Panc1 (cell line): ENCODE measurements around the gene SRSF3. TPM values are rescaled to one million over a fixed set of nuclear protein-coding genes. Genes with fewer than 3 reads are reported as not detected.

Source experiments
- ATAC-seq: fragments of 200-7000 bp; cut with Tn5 transposase; 2 replicates; pipeline ENCODE4 v1.9.1; 2020; ENCODE audit warnings: mild to moderate bottlenecking, moderate library complexity
- BruUV-seq: library from RNA; stranded (reverse); fragments of 400-500 nt; replicated peaks from 2 replicates; lab custom pipeline; 2021; lab: Mats Ljungman, UMichigan
- CTCF ChIA-PET: fragments of 300-600 bp; sonication (Branson Sonifier 250); formaldehyde crosslinking; loops from one replicate; lab custom pipeline; 2022; ENCODE audit warnings: antibody characterized with exemption; lab: Charles Lee
- POLR2A ChIA-PET: fragments of 300-600 bp; sonication (Branson Sonifier 250); formaldehyde crosslinking; loops from one replicate; lab custom pipeline; 2022; ENCODE audit warnings: antibody characterized with exemption; lab: Charles Lee
- DNase-seq: peaks from one replicate; pipeline ENCODE4 v3.0.0-alpha.2; 2010; ENCODE audit warnings: low read depth, low spot score
- H3K27ac ChIP-seq: 2 replicates; pipeline ENCODE4 v1.5.1; 2011; ENCODE audit warnings: mild to moderate bottlenecking, low read length, inconsistent platforms
- H3K27me3 ChIP-seq: fragments of 200-500 bp; sonication (Bioruptor generic); 2 replicates; pipeline ENCODE4 v1.6.0; 2014; ENCODE audit warnings: low read length, inconsistent platforms; ENCODE audit not compliant: control insufficient read depth, insufficient read depth
- H3K36me3 ChIP-seq: fragments of 200-500 bp; sonication (Bioruptor generic); 2 replicates; pipeline ENCODE4 v1.5.1; 2014; ENCODE audit warnings: inconsistent platforms, mild to moderate bottlenecking, low read length, moderate library complexity; ENCODE audit not compliant: control insufficient read depth, insufficient read depth
- H3K4me1 ChIP-seq: 2 replicates; pipeline ENCODE4 v1.5.1; 2011; ENCODE audit warnings: inconsistent platforms, mild to moderate bottlenecking, low read length, moderate library complexity; ENCODE audit not compliant: control insufficient read depth, insufficient read depth
- H3K4me3 ChIP-seq, 2 experiments: 2 replicates each; pipeline ENCODE4 v1.5.1; 2011 to 2012; ENCODE audit warnings: low read depth in 2 of 2, low read length in 2 of 2, mild to moderate bottlenecking in 2 of 2, inconsistent platforms in 1 of 2, moderate library complexity in 1 of 2
- H3K9me3 ChIP-seq: fragments of 200-500 bp; sonication (Bioruptor generic); 2 replicates; pipeline ENCODE4 v1.5.1; 2014; ENCODE audit warnings: low read depth, mild to moderate bottlenecking, inconsistent platforms, low read length, moderate library complexity; ENCODE audit not compliant: control insufficient read depth, insufficient read depth
- CTCF ChIP-seq: fragments of 450-650 bp; IDR thresholded peaks from 2 replicates; pipeline ENCODE4 v1.5.1; 2017; ENCODE audit warnings: mild to moderate bottlenecking
- POLR2AphosphoS5 ChIP-seq: IDR thresholded peaks from 2 replicates; pipeline ENCODE4 v1.6.1; 2012; ENCODE audit warnings: mild to moderate bottlenecking, low read depth, low read length, moderate library complexity
- REST ChIP-seq, 2 experiments: IDR thresholded peaks; 2 replicates each; pipeline ENCODE4 v1.6.1; 2011 to 2012; ENCODE audit warnings: low read depth in 2 of 2, control low read depth in 1 of 2, low read length in 1 of 2, mild to moderate bottlenecking in 1 of 2, moderate library complexity in 1 of 2; ENCODE audit not compliant: insufficient read depth in 1 of 2
- SIN3A ChIP-seq: IDR thresholded peaks from 2 replicates; pipeline ENCODE4 v1.6.1; 2012; ENCODE audit warnings: low read depth, mild to moderate bottlenecking, low read length, moderate library complexity, borderline replicate concordance; ENCODE audit not compliant: insufficient read depth
- TCF7L2 ChIP-seq: IDR thresholded peaks from 2 replicates; pipeline ENCODE4 v1.6.1; 2011; ENCODE audit warnings: mild to moderate bottlenecking, low read depth, low read length, inconsistent platforms
- in situ Hi-C: cut with HindIII; loops from 2 replicates; pipeline ENCODE4 v1.10.0; 2016; ENCODE audit warnings: low sequenced_read_pairs, low pct_unique_long_range_greater_than_20kb
- intact Hi-C: fragments of 100-400 bp; cut with micrococcal nuclease; formaldehyde crosslinking; loops from one replicate; pipeline ENCODE4 v1.10.0; 2022; ENCODE audit not compliant: unreplicated experiment
- total RNA-seq: library from RNA; stranded (reverse); gene quantifications from one replicate; pipeline ENCODE4 v1.2.1, GENCODE V29; 2021; ENCODE audit not compliant: unreplicated experiment

SRSF3 gene
- total RNA-seq, 1 experiment from 2014 or later: 356 TPM

GRCh38 chr6:36627801-36628246 is 33.7 kb downstream of the SRSF3 start:
- in situ Hi-C loops: no loop called here
- ChIA-PET CTCF (interaction anchor here (0.5 kb wide), 1 partner anchor 82 kb away, joined by 3 read pairs; no protein-coding TSS in a partner anchor), POLR2A (interaction anchor here (0.5 kb wide), 1 partner anchor 14 kb away, joined by 3 read pairs; no protein-coding TSS in a partner anchor)
- no peak overlapping the region for H3K4me3 ChIP-seq
- no peaks in the 10 kb centered on the region for H3K36me3 ChIP-seq
- H3K4me1 ChIP-seq: peaks cover 9% of the 10 kb centered on the region
- ATAC-seq (peak; percentile 56), DNase-seq (no peak)
- H3K9me3 ChIP-seq: no peaks in the 10 kb centered on the region
- no TSS peak for BruUV-seq
- H3K27me3 ChIP-seq: no peaks in the 10 kb centered on the region
- H3K27ac ChIP-seq: no peak overlapping the region
- TF ChIP-seq REST (IDR thresholded peaks at IDR 0.05; ENCODE audit: insufficient read depth in 1 of 2, low read depth in 2 of 2, low read length in 1 of 2): no peak
- TF ChIP-seq POLR2AphosphoS5: no peak
- no peak for TF ChIP-seq SIN3A
- TF ChIP-seq CTCF: no peak
- no peak for TF ChIP-seq TCF7L2
- intact Hi-C loops: no loop called here

GRCh38 chr6:36629784-36630183 is 35.6 kb downstream of the SRSF3 start:
- H3K27me3 ChIP-seq: no peaks in the 10 kb centered on the region
- no peak overlapping the region for H3K27ac ChIP-seq
- no peak overlapping the region for H3K4me3 ChIP-seq
- no peak for TF ChIP-seq TCF7L2
- no peak for TF ChIP-seq REST (IDR thresholded peaks at IDR 0.05; ENCODE audit: insufficient read depth in 1 of 2, low read depth in 2 of 2, low read length in 1 of 2)
- no peak for TF ChIP-seq SIN3A
- TF ChIP-seq POLR2AphosphoS5: no peak
- no peak for TF ChIP-seq CTCF
- ChIA-PET POLR2A (no interaction called here), CTCF (no interaction called here)
- H3K4me1 ChIP-seq: peaks cover 20% of the 10 kb centered on the region
- intact Hi-C loops (no loop called here), in situ Hi-C loops (no loop called here)
- BruUV-seq: no TSS peak
- H3K36me3 ChIP-seq: no peaks in the 10 kb centered on the region
- no peaks in the 10 kb centered on the region for H3K9me3 ChIP-seq
- ATAC-seq (no peak), DNase-seq (no peak)
